OCI-LY3 (cell line): Measurements from ENCODE around the gene SLC17A3.

ENCODE experiments used
- EZH2phosphoT487 ChIP-seq: fragments of 200-600 bp; shearing (Covaris generic); IDR thresholded peaks from 2 replicates; pipeline ENCODE4 v1.6.1; 2018; ENCODE audit warnings: antibody characterized with exemption, mixed run types, low read depth
- TF ChIP-seq, protein P1 (sequence below): fragments of 200-600, 300-600 bp; sonication (generic); IDR thresholded peaks from 2 replicates; pipeline ENCODE4 v1.5.1; 2014; ENCODE audit warnings: antibody characterized with exemption, low read length, low read depth

GRCh38 chr6:25895771-25896170 is 21.7 kb upstream of the SLC17A3 start:
- TF ChIP-seq, protein P1, sequence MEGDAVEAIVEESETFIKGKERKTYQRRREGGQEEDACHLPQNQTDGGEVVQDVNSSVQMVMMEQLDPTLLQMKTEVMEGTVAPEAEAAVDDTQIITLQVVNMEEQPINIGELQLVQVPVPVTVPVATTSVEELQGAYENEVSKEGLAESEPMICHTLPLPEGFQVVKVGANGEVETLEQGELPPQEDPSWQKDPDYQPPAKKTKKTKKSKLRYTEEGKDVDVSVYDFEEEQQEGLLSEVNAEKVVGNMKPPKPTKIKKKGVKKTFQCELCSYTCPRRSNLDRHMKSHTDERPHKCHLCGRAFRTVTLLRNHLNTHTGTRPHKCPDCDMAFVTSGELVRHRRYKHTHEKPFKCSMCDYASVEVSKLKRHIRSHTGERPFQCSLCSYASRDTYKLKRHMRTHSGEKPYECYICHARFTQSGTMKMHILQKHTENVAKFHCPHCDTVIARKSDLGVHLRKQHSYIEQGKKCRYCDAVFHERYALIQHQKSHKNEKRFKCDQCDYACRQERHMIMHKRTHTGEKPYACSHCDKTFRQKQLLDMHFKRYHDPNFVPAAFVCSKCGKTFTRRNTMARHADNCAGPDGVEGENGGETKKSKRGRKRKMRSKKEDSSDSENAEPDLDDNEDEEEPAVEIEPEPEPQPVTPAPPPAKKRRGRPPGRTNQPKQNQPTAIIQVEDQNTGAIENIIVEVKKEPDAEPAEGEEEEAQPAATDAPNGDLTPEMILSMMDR, result no peak
- no peak for TF ChIP-seq EZH2phosphoT487
